CD4-positive, alpha-beta T cell (primary cell): ENCODE data around the gene TLCD1. TPM values are rescaled to one million over a fixed set of nuclear protein-coding genes. Genes with fewer than 3 reads are reported as not detected.

ENCODE experiments used
- ATAC-seq: fragments of 200-7000 bp; cut with Tn5 transposase; one replicate; pipeline ENCODE4 v1.10.0; 2022; ENCODE audit warnings: mild to moderate bottlenecking; ENCODE audit not compliant: poor library complexity
- CTCF ChIA-PET: fragments of 350-600 bp; sonication (Branson Sonifier 250); formaldehyde crosslinking; loops from one replicate; lab custom pipeline; 2021; ENCODE audit warnings: antibody characterized with exemption, inconsistent platforms; lab: Charles Lee
- POLR2A ChIA-PET: fragments of 350-600 bp; sonication (Branson Sonifier 250); formaldehyde crosslinking; loops from one replicate; lab custom pipeline; 2021; ENCODE audit warnings: antibody characterized with exemption, inconsistent platforms; lab: Charles Lee
- DNase-seq, 14 experiments: peaks; one replicate each; pipeline ENCODE4 v3.0.0-alpha.2; 2013 to 2020; ENCODE audit warnings: mixed read lengths in 2 of 14
- H3K27ac ChIP-seq, 2 donors: one replicate each; pipeline versions ENCODE4 v1.5.1 to v1.7.0; 2013; ENCODE audit warnings: low read length in 2 of 2, low read depth in 1 of 2, mild to moderate bottlenecking in 1 of 2
- H3K27me3 ChIP-seq, 2 experiments: 1 replicate in 1 of 2; 2 replicates in 1 of 2; pipeline versions ENCODE4 v1.6.1 to v1.7.0; 2013; ENCODE audit warnings: low read length in 2 of 2, control low read depth in 1 of 2, mild to moderate bottlenecking in 1 of 2, moderate library complexity in 1 of 2; ENCODE audit not compliant: insufficient read depth in 2 of 2, control insufficient read depth in 1 of 2
- H3K36me3 ChIP-seq: one replicate; pipeline ENCODE4 v1.6.1; 2013; ENCODE audit warnings: low read length, control low read depth; ENCODE audit not compliant: insufficient read depth
- H3K4me1 ChIP-seq: one replicate; pipeline ENCODE4 v1.6.1; 2013; ENCODE audit warnings: low read length, control low read depth; ENCODE audit not compliant: insufficient read depth
- H3K4me3 ChIP-seq: one replicate; pipeline ENCODE4 v1.5.1; 2013; ENCODE audit warnings: mild to moderate bottlenecking, low read length, moderate library complexity
- H3K9me3 ChIP-seq, 2 experiments: 1 replicate in 1 of 2; 2 replicates in 1 of 2; pipeline versions ENCODE4 v1.6.1 to v1.7.0; 2013; ENCODE audit warnings: low read length in 2 of 2, mild to moderate bottlenecking in 2 of 2, control low read depth in 1 of 2, moderate library complexity in 1 of 2; ENCODE audit not compliant: control insufficient read depth in 1 of 2, insufficient read depth in 1 of 2
- H3K27ac Mint-ChIP-seq: one replicate; pipeline ENCODE4 v1.8.0; 2020; ENCODE audit warnings: mixed read lengths
- H3K27me3 Mint-ChIP-seq: one replicate; pipeline ENCODE4 v1.8.0; 2021; ENCODE audit warnings: mixed read lengths
- H3K36me3 Mint-ChIP-seq: one replicate; pipeline ENCODE4 v1.8.0; 2021; ENCODE audit warnings: low read depth, mixed read lengths
- H3K4me1 Mint-ChIP-seq: one replicate; pipeline ENCODE4 v1.8.0; 2021; ENCODE audit warnings: low read depth, mixed read lengths
- H3K4me3 Mint-ChIP-seq: one replicate; pipeline ENCODE4 v1.8.0; 2020; ENCODE audit warnings: mild to moderate bottlenecking, mixed read lengths
- H3K9me3 Mint-ChIP-seq: one replicate; pipeline ENCODE4 v1.8.0; 2020; ENCODE audit warnings: mixed read lengths
- CTCF ChIP-seq: fragments of 200-600 bp; IDR thresholded peaks from one replicate; pipeline ENCODE4 v1.8.0; 2022; ENCODE audit warnings: antibody characterized with exemption, mild to moderate bottlenecking
- intact Hi-C, 2 experiments: fragments of 100-400 bp; cut with DNase I in 1 of 2; cut with micrococcal nuclease in 1 of 2; formaldehyde crosslinking; loops; one replicate each; pipeline versions ENCODE4 v1.15.1 to v1.9.0; 2023 to 2025; cut with DNase I, micrococcal nuclease
- total RNA-seq, 174 experiments: library from RNA in 2 of 174; stranded (reverse) in 2 of 174; gene quantifications; one replicate each; pipeline ENCODE4 v1.2.3 and lab custom pipeline; 2021 to 2026

Gene TLCD1
- total RNA-seq, 2 experiments from 2014 or later = 0.39 to 0.60 TPM

- intact Hi-C loops = loop anchor here (5.0 to 10.0 kb wide), 3 partner anchors 42 to 350 kb away; partner anchors contain the start of gene FAM222B (in 1 of the 2)
- ChIA-PET POLR2A (interaction anchor here (1.5 kb wide), 2 partner anchors 46 to 54 kb away, joined by 3 to 4 read pairs; partner anchors contain the start of genes PROCA1 and RPL23A), CTCF (interaction anchor here (1.3 to 6.6 kb wide), 6 partner anchors 7 to 352 kb away, joined by 3 to 70 read pairs (median 16); partner anchors contain the start of genes FAM222B, NEK8 and TLCD1)
- Mint-ChIP-seq H3K27me3 (no peaks in the 10 kb centered on the region), H3K4me3 (no peak overlapping the region), H3K4me1 (peaks cover 14% of the 10 kb centered on the region), H3K9me3 (no peaks in the 10 kb centered on the region), H3K36me3 (peaks cover 40% of the 10 kb centered on the region), H3K27ac (peak overlapping the region; percentile 33)
- no peak overlapping the region for H3K4me3 ChIP-seq
- no peaks in the 10 kb centered on the region for H3K9me3 ChIP-seq
- H3K36me3 ChIP-seq = peaks cover 37% of the 10 kb centered on the region
- no peak overlapping the region for H3K27ac ChIP-seq
- TF ChIP-seq CTCF = no peak
- no peak for DNase-seq
- no peaks in the 10 kb centered on the region for H3K27me3 ChIP-seq
- no peaks in the 10 kb centered on the region for H3K4me1 ChIP-seq
- no peak for ATAC-seq
Measured at GRCh38 chr17:28765038-28765437, 39.0 kb upstream of the TLCD1 start.

GRCh38 chr17:28763804-28764266, 37.8 kb upstream of the TLCD1 start:
- Histone ChIP-seq H3K4me1 (no peaks in the 10 kb centered on the region), H3K4me3 (no peak overlapping the region), H3K27me3 (no peaks in the 10 kb centered on the region), H3K27ac (no peak overlapping the region), H3K36me3 (peaks cover 49% of the 10 kb centered on the region), H3K9me3 (no peaks in the 10 kb centered on the region)
- Mint-ChIP-seq H3K27ac (peak overlapping the region; percentile 7), H3K4me1 (peaks cover 8% of the 10 kb centered on the region), H3K9me3 (no peaks in the 10 kb centered on the region), H3K36me3 (peaks cover 47% of the 10 kb centered on the region), H3K4me3 (no peak overlapping the region), H3K27me3 (no peaks in the 10 kb centered on the region)
- POLR2A ChIA-PET = interaction anchor here (0.6 to 2.3 kb wide), 11 partner anchors 21 to 190 kb away, joined by 3 to 31 read pairs (median 5); partner anchors contain the start of genes FAM222B, FLOT2, NEK8 and RPL23A
- TF ChIP-seq CTCF = peak; percentile 97
- ATAC-seq = peak; percentile 89
- CTCF ChIA-PET = interaction anchor here (0.6 to 6.6 kb wide), 48 partner anchors 9 to 353 kb away, joined by 3 to 70 read pairs (median 4); partner anchors contain the start of genes DHRS13, FAM222B, FLOT2 and NEK8
- intact Hi-C loops = loop anchor here (1.0 to 10.0 kb wide), 8 partner anchors 37 to 351 kb away; partner anchors contain the start of genes NEK8 (in 2 of the 2), TLCD1 (in 2 of the 2), DHRS13 (in 1 of the 2) and FAM222B (in 1 of the 2)
- DNase-seq = peak; percentile 61 to 85 (median 76)

- Histone ChIP-seq H3K4me3 (no peak overlapping the region), H3K9me3 (no peaks in the 10 kb centered on the region), H3K4me1 (no peaks in the 10 kb centered on the region), H3K27me3 (no peaks in the 10 kb centered on the region), H3K36me3 (peaks cover 55% of the 10 kb centered on the region), H3K27ac (no peak overlapping the region)
- ATAC-seq (peak; percentile 32), DNase-seq (no peak)
- Mint-ChIP-seq H3K4me1 (peaks cover 8% of the 10 kb centered on the region), H3K27me3 (no peaks in the 10 kb centered on the region), H3K4me3 (no peak overlapping the region), H3K36me3 (peaks cover 53% of the 10 kb centered on the region), H3K27ac (peak overlapping the region; percentile 7), H3K9me3 (no peaks in the 10 kb centered on the region)
- TF ChIP-seq CTCF = no peak
- ChIA-PET POLR2A (interaction anchor here (0.6 to 2.3 kb wide), 9 partner anchors 20 to 190 kb away, joined by 3 to 31 read pairs (median 7); partner anchors contain the start of genes FAM222B, FLOT2, NEK8 and TLCD1), CTCF (interaction anchor here (0.6 to 6.6 kb wide), 47 partner anchors 9 to 354 kb away, joined by 3 to 70 read pairs (median 4); partner anchors contain the start of genes DHRS13, FAM222B, FLOT2 and NEK8)
- intact Hi-C loops = loop anchor here (1.0 to 10.0 kb wide), 8 partner anchors 36 to 352 kb away; partner anchors contain the start of genes NEK8 (in 2 of the 2), TLCD1 (in 2 of the 2), DHRS13 (in 1 of the 2) and FAM222B (in 1 of the 2)
Measured at GRCh38 chr17:28763137-28763799, 37.2 kb upstream of the TLCD1 start.
